Activated CD4-positive, alpha-beta memory T cell treated with anti-CD3 and anti-CD28 coated beads, Interleukin-2, amount 10 ng/mL, durations not matched to agents 7 days and 5 days (primary cell): ENCODE measurements around the gene S100B. TPM values are rescaled to one million over a fixed set of nuclear protein-coding genes. Genes with fewer than 3 reads are reported as not detected.

ENCODE experiments used
- CTCF ChIA-PET: fragments of 350-600 bp; sonication (Branson Sonifier 250); formaldehyde crosslinking; loops from one replicate; lab custom pipeline; 2021; ENCODE audit warnings: antibody characterized with exemption, inconsistent platforms; lab: Charles Lee
- POLR2A ChIA-PET: fragments of 350-600 bp; sonication (Branson Sonifier 250); formaldehyde crosslinking; loops from one replicate; lab custom pipeline; 2021; ENCODE audit warnings: antibody characterized with exemption; lab: Charles Lee
- DNase-seq: peaks from one replicate; pipeline ENCODE4 v3.0.0-alpha.2; 2020
- H3K27ac Mint-ChIP-seq: one replicate; pipeline ENCODE4 v1.8.0; 2021; ENCODE audit warnings: mild to moderate bottlenecking, mixed read lengths
- H3K27me3 Mint-ChIP-seq: one replicate; pipeline ENCODE4 v1.8.0; 2021; ENCODE audit warnings: mixed read lengths
- H3K36me3 Mint-ChIP-seq: one replicate; pipeline ENCODE4 v1.8.0; 2021; ENCODE audit warnings: low read depth, mixed read lengths
- H3K4me1 Mint-ChIP-seq: one replicate; pipeline ENCODE4 v1.8.0; 2021; ENCODE audit warnings: mixed read lengths
- H3K4me3 Mint-ChIP-seq: one replicate; pipeline ENCODE4 v1.8.0; 2021; ENCODE audit warnings: mild to moderate bottlenecking, mixed read lengths
- H3K9me3 Mint-ChIP-seq: one replicate; pipeline ENCODE4 v1.8.0; 2021; ENCODE audit warnings: mixed read lengths
- total RNA-seq, 2 experiments: library from RNA; stranded (reverse); gene quantifications; one replicate each; pipeline ENCODE4 v1.2.3, GENCODE V29; 2021

The S100B gene
- total RNA-seq, 2 experiments from 2014 or later = not detected

GRCh38 chr21:46610018-46610701 lies 5.3 kb upstream of the S100B start:
- Mint-ChIP-seq H3K27me3 (peaks cover 17% of the 10 kb centered on the region), H3K4me3 (no peak overlapping the region), H3K36me3 (no peaks in the 10 kb centered on the region), H3K4me1 (peaks cover 23% of the 10 kb centered on the region), H3K9me3 (peaks cover 4% of the 10 kb centered on the region), H3K27ac (no peak overlapping the region)
- ChIA-PET CTCF (no interaction called here), POLR2A (interaction anchor here (0.6 kb wide), 1 partner anchor 10 kb away, joined by 3 read pairs; no protein-coding TSS in a partner anchor)
- DNase-seq = no peak

- H3K4me1 Mint-ChIP-seq = peaks cover 28% of the 10 kb centered on the region
- H3K27me3 Mint-ChIP-seq = peaks cover 4% of the 10 kb centered on the region
- POLR2A ChIA-PET = no interaction called here
- no peak overlapping the region for H3K27ac Mint-ChIP-seq
- peaks cover 4% of the 10 kb centered on the region for H3K9me3 Mint-ChIP-seq
- CTCF ChIA-PET = no interaction called here
- no peak for DNase-seq
- no peak overlapping the region for H3K4me3 Mint-ChIP-seq
- no peaks in the 10 kb centered on the region for H3K36me3 Mint-ChIP-seq
These were observed 3.8 kb upstream of the S100B start for GRCh38 chr21:46608672-46609111.

- no peak for DNase-seq
- H3K9me3 Mint-ChIP-seq = peaks cover 4% of the 10 kb centered on the region
- no peaks in the 10 kb centered on the region for H3K36me3 Mint-ChIP-seq
- H3K27ac Mint-ChIP-seq = no peak overlapping the region
- no peak overlapping the region for H3K4me3 Mint-ChIP-seq
- H3K27me3 Mint-ChIP-seq = no peaks in the 10 kb centered on the region
- peaks cover 28% of the 10 kb centered on the region for H3K4me1 Mint-ChIP-seq
- ChIA-PET CTCF (no interaction called here), POLR2A (no interaction called here)
These were observed 2.8 kb upstream of the S100B start for GRCh38 chr21:46607636-46608035.

- Mint-ChIP-seq H3K4me3 (no peak overlapping the region), H3K36me3 (no peaks in the 10 kb centered on the region), H3K4me1 (peaks cover 28% of the 10 kb centered on the region), H3K27me3 (no peaks in the 10 kb centered on the region), H3K9me3 (peaks cover 4% of the 10 kb centered on the region), H3K27ac (peak overlapping the region; percentile 65)
- DNase-seq = no peak
- ChIA-PET POLR2A (interaction anchor here (0.9 to 2.4 kb wide), 7 partner anchors 12 to 283 kb away, joined by 3 to 25 read pairs (median 4); partner anchors contain the start of genes DIP2A and PRMT2), CTCF (interaction anchor here (0.9 to 1.3 kb wide), 2 partner anchors 12 to 227 kb away, joined by 3 to 4 read pairs; no protein-coding TSS in a partner anchor)
These were observed 1.5 kb upstream of the S100B start for GRCh38 chr21:46606427-46606813.

GRCh38 chr21:46605767-46606426 lies 1.0 kb upstream of the S100B start:
- no peak overlapping the region for H3K4me3 Mint-ChIP-seq
- POLR2A ChIA-PET = interaction anchor here (0.8 to 2.4 kb wide), 8 partner anchors 12 to 283 kb away, joined by 3 to 25 read pairs (median 4); partner anchors contain the start of genes DIP2A and PRMT2
- H3K4me1 Mint-ChIP-seq = peaks cover 28% of the 10 kb centered on the region
- H3K27me3 Mint-ChIP-seq = no peaks in the 10 kb centered on the region
- peak; percentile 69 for DNase-seq
- peak overlapping the region; percentile 65 for H3K27ac Mint-ChIP-seq
- CTCF ChIA-PET = interaction anchor here (0.9 to 1.3 kb wide), 2 partner anchors 12 to 227 kb away, joined by 3 to 4 read pairs; no protein-coding TSS in a partner anchor
- H3K36me3 Mint-ChIP-seq = no peaks in the 10 kb centered on the region
- peaks cover 4% of the 10 kb centered on the region for H3K9me3 Mint-ChIP-seq

GRCh38 chr21:46604329-46604974 lies 430 bp downstream of the S100B start:
- Mint-ChIP-seq H3K27me3 (no peaks in the 10 kb centered on the region), H3K4me1 (peaks cover 27% of the 10 kb centered on the region), H3K36me3 (no peaks in the 10 kb centered on the region), H3K27ac (no peak overlapping the region), H3K4me3 (no peak overlapping the region), H3K9me3 (peaks cover 1% of the 10 kb centered on the region)
- CTCF ChIA-PET = no interaction called here
- DNase-seq = no peak
- POLR2A ChIA-PET = interaction anchor here (2.4 kb wide), 1 partner anchor 31 kb away, joined by 25 read pairs; the partner anchor contains the start of gene PRMT2

- ChIA-PET POLR2A (no interaction called here), CTCF (no interaction called here)
- DNase-seq = no peak
- Mint-ChIP-seq H3K27me3 (no peaks in the 10 kb centered on the region), H3K4me1 (peaks cover 27% of the 10 kb centered on the region), H3K9me3 (no peaks in the 10 kb centered on the region), H3K36me3 (no peaks in the 10 kb centered on the region), H3K27ac (no peak overlapping the region), H3K4me3 (no peak overlapping the region)
These were observed 1.7 kb downstream of the S100B start for GRCh38 chr21:46603228-46603627.

- ChIA-PET POLR2A (interaction anchor here (1.5 kb wide), 1 partner anchor 35 kb away, joined by 3 read pairs; the partner anchor contains the start of gene PRMT2), CTCF (no interaction called here)
- Mint-ChIP-seq H3K36me3 (no peaks in the 10 kb centered on the region), H3K4me1 (peaks cover 15% of the 10 kb centered on the region), H3K4me3 (no peak overlapping the region), H3K27me3 (no peaks in the 10 kb centered on the region), H3K27ac (no peak overlapping the region), H3K9me3 (no peaks in the 10 kb centered on the region)
- DNase-seq = no peak
These were observed 3.9 kb downstream of the S100B start for GRCh38 chr21:46600978-46601377.

- Mint-ChIP-seq H3K27ac (no peak overlapping the region), H3K4me3 (no peak overlapping the region), H3K27me3 (no peaks in the 10 kb centered on the region), H3K4me1 (peaks cover 8% of the 10 kb centered on the region), H3K9me3 (no peaks in the 10 kb centered on the region), H3K36me3 (no peaks in the 10 kb centered on the region)
- no peak for DNase-seq
- ChIA-PET POLR2A (interaction anchor here (1.5 kb wide), 1 partner anchor 36 kb away, joined by 3 read pairs; the partner anchor contains the start of gene PRMT2), CTCF (no interaction called here)
These were observed 4.6 kb downstream of the S100B start for GRCh38 chr21:46600305-46600704.

GRCh38 chr21:46598581-46599572 lies 6.0 kb downstream of the S100B start:
- peaks cover 2% of the 10 kb centered on the region for H3K4me1 Mint-ChIP-seq
- no peaks in the 10 kb centered on the region for H3K36me3 Mint-ChIP-seq
- H3K27me3 Mint-ChIP-seq = no peaks in the 10 kb centered on the region
- no peak overlapping the region for H3K4me3 Mint-ChIP-seq
- ChIA-PET CTCF (no interaction called here), POLR2A (no interaction called here)
- H3K9me3 Mint-ChIP-seq = peaks cover 3% of the 10 kb centered on the region
- no peak for DNase-seq
- H3K27ac Mint-ChIP-seq = no peak overlapping the region

- Mint-ChIP-seq H3K27ac (no peak overlapping the region), H3K9me3 (peaks cover 11% of the 10 kb centered on the region), H3K4me3 (no peak overlapping the region), H3K36me3 (peaks cover 4% of the 10 kb centered on the region), H3K4me1 (peaks cover 2% of the 10 kb centered on the region), H3K27me3 (peaks cover 2% of the 10 kb centered on the region)
- no peak for DNase-seq
- CTCF ChIA-PET = no interaction called here
- POLR2A ChIA-PET = no interaction called here
These were observed 7.0 kb downstream of the S100B start for GRCh38 chr21:46597896-46598343.

GRCh38 chr21:46597031-46597430 lies 7.9 kb downstream of the S100B start:
- Mint-ChIP-seq H3K9me3 (peaks cover 16% of the 10 kb centered on the region), H3K4me1 (peaks cover 2% of the 10 kb centered on the region), H3K4me3 (no peak overlapping the region), H3K27ac (no peak overlapping the region), H3K27me3 (peaks cover 2% of the 10 kb centered on the region), H3K36me3 (peaks cover 4% of the 10 kb centered on the region)
- ChIA-PET POLR2A (no interaction called here), CTCF (no interaction called here)
- no peak for DNase-seq
